Superior temporal gyrus (tissue), 1 donor: ENCODE data around the gene INPP5B.

ENCODE experiments used
- DNase-seq: peaks from one replicate; pipeline ENCODE4 v3.0.0-alpha.2; 2016; ENCODE audit errors: extremely low spot score

The INPP5B gene

DNA sequence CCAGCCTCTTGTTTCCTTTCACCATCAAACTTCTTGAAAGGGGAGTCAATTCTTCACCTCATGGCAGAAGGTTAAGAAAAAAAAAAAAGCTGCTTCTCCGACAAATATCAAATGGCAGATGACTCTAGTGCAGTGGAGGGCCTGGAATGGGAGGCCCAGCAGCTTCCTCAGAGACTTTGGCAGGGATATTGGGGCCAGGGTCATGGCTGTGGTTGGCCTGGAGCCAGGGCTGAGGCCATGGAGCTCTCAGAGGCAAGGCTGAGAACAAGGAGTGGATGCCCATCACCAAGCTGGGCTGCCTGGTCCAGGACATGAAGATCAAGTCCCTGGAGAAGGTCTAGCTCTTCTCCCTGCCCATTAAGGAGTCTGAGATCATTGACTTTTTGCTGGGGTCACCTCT lies 106.1 kb downstream of the INPP5B start:
- no peak for DNase-seq

DNA sequence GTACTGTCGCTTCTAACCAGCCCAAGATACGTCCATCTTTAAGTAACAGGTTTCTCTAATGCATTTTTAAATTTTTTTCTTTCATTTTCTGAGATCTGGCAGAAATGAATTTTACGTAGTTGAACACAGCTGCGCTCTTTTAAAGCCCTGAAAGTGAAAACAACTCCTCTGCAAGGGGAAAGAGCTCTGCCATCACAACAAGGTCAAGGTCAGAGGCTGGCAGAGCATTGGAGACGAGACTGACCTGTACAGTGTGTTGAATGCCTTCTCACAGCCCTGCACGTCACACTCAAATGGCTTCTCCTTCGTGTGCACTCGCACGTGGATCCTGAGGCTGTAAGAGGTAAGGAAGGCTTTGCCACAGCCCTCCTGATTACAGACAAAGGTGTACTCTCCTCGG lies 107.2 kb downstream of the INPP5B start:
- no peak for DNase-seq

DNA sequence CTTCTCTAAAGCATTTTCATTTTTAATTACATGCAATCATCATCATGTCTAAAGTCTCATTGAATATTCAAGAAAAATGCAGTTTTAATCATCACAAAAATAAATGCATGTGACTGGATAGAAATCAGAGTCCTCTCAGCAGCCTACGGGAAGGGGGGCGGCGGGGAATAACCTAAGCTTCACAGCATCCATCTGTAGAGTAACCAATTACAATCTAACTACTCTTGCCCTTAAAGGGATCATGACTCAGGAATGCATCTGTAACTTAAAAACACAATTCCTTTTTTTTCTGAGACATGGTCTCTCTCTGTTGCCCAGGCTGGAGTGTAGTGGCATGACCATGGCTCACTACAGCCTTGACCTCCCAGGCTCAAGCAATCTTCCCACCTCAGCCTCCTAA lies 110.1 kb downstream of the INPP5B start:
- no peak for DNase-seq

DNA sequence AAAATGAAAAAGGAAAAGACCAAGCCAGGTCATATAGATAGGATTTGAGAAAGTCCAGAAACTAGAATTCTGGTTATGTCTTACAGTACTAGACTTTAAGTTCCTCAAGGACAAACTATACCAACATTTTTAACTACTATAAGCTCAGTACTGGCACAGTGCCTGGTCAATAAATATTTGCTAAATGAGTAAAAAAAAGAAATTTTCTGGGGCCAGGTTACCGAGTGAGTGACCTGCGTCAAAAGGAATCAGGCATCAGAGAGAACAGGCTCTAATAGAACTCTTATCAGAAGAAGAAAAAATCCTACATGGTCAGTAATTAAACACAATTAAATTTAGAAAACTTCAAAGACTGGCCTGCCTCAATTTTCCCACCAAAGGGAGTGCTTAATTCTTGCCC lies 115.0 kb downstream of the INPP5B start:
- DNase-seq: no peak

DNA sequence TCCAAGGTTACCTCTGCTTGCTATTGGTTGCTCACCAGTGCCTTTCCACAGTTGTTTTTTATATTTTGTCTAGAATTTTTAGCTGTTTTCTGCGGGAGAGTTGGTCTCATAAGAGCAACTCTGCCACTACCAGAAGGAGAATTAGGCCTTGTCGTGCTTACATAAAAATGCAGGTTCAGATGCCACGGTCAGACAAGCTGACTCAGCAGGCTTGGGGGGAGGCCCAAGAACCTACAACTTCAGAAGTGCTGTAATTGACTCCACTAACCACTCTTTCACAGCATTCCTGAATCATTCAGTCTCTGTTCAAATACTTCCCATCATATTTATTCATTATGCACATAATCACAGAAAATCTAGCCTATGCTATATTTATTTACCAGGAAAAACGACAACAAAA lies 115.7 kb downstream of the INPP5B start:
- no peak for DNase-seq

DNA sequence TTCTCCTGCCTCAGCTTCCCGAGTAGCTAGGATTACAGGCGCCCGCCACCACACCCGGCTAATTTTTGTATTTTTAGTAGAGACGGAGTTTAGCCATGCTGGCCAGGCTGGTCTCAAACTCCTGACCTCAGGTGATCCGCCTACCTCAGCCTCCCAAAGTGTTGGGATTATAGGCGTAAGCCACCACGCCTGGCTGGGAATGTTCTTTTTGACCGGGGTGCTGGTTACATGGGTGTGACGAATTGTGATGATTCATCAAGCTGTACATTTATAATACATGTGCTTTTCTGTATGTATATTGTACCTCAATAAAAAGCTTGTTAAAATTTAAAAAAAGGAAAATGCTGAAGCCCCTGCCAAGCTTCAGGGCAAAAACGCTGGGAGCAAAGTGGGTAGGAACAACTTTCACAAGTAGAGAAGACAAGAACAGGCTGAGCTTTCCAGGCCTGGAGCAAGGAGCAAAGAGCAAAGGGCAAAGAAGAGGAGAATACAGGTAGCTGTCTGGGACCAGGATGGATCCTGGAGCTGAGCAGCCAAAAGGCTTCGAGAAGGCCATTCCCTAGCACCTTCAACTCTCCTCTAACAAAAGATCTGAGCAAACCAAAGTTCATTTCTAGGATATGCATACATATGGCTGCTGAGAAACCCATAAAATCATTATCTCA lies 118.3 kb downstream of the INPP5B start:
- no peak for DNase-seq

DNA sequence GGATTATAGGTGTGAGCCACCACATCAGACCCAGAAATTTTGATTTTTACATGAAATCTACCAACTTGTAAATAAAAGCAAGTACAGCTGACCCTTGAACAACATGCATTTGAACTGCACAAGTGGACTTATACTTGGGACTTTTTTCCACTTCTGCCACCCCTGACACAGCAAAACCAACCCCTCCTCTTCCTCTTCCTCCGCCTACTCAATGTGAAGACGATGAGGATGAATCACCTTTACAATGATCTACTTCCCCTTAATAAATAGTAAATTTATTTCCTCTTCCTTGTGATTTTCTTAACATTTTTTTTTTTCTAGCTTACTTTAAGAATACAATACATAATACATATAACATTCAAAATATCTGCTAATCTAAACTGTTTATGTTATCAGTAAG lies 121.3 kb downstream of the INPP5B start:
- DNase-seq: no peak

DNA sequence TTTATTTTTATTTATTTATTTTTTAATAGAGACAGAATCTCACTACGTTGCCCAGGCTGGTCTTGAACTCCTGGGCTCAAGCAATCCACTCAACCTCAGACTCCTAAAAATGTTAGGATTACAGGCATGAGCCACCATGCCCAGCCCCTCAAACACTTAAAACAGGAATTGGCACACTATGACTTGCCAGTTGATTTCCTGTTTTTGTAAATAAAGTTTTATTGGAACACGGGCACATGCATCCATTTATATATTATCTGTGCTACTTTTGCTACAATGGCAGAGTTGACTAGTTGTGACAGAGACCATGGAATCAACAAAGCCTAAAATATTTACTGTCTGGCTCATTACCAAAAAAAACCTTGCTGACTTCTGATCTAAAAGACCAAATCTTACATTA lies 122.9 kb downstream of the INPP5B start:
- DNase-seq: no peak

DNA sequence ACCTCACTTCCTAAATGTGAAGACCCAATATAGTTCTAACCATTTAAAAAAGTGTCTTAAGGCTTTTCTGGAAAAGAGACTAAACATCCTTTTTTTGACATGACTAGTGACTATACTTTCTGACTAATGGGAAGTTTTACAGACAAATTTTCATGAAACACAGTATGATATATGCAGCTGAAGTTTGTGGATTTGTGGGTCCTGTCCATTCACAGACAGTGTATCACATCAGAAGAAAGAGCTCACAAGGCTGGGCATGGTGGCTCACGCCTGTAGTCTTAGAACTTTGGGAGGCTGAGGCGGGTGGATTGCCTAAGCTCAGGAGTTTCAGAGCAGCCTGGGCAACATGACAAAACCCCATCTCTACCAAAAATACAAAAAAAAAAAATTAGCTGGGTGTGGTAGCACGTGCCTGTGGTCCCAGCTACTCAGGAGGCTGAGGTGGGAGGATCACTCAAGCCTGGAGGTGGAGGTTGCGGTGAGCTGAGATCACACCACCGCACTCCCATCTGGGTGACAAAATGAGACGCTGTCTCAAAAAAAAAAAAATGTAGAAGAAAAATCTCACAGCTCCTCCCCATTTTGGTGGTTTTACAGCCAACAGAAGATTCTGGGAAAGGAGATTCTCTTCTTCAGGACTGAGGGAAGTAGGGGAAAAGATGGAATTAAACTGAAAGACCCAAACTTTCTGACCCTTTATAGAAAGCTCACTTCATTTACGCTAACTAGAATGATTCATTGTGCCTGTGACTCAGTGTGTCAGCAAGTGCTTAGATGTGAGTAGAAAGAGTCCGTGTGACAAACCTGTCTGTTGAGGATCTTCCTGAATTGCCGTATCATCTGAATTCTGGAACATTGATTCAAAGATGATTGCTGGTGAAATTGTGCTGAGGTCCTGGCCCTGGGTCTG lies 123.7 kb downstream of the INPP5B start:
- DNase-seq: no peak

DNA sequence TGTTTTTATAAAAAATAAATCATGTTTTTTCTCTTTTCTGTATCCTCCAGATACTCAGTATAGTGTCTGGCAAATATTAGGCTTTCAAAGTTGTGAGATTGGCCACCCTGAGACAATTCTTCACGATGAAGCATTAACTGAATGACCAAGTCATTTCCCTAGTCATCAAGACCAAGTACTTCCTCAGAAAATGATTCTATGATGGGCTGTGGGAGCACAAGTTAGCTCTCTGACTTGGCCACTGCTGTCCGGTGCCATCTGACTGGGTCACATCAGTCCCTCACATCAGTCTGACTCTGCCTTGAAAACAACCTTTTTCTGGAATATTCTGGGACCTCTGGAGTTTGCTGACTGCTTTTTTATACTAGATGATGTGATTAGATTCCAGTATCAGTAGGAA lies 125.4 kb downstream of the INPP5B start:
- DNase-seq: no peak

DNA sequence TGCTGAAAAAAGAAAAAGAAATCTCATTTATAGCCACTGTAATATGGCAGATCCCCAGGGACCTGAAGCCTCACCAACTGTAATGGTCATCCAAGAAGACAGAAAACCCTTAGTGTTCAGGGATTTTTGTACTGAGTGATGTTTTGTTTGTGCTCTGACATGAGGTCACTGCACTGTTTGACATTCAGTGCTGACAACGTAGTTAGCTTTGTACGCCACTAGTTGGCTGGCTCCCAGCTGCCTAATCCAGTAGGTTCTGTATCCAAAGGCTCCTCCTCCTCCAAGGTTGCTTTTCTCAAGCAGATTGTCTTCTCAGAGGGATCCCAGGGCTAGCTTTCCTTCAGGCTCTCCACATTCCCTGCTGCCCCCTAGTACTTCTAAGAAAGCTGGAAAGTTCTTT lies 129.4 kb downstream of the INPP5B start:
- peak; percentile 86 for DNase-seq

DNA sequence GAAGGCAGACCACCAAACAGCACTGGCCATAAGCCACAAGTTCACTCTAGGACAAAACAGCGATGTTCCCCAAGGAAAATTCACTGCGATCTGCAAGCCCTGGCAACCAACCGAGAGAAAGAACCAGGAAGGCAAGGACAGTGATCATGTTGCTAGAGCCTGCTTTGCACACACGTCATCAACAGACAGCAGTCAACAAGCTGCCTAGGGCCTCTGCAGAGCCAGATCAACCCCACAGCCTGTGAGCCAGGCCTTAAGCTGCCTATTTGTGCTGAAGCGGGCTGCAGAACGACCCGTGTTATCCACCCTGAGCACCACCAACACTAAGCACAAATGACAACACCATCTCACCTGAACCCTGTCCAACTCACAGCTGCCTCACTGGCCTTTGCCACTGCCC lies 132.6 kb downstream of the INPP5B start:
- peak; percentile 75 for DNase-seq

DNA sequence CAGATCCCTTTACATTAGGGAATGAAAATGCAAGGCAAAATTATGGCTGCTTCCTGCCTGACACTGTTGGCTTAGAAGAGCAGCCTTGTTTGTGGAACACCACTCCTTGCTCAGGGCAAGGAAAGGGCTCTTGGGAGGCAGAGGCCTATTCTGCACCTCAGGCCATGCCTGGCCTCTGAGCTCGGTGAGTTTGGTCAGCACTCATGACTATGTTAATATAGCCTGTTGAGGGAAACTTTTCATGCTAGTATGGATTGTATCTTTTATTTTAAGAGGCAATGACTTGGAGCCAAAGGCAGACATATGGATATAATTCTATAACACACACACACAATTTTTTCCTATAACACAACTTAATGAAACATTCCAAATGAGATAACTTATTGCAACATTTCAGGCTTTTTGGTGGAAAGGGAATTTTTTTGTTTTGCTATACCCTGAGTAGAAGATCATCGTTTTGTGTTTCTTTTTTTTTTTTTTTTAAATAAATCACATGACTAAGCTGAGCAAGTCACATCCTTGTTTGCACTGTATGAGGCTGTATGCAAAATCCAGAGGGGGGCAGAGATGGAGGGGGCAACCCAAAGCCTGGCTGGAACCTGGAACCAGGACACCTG lies 133.2 kb downstream of the INPP5B start:
- peak; percentile 13 for DNase-seq

DNA sequence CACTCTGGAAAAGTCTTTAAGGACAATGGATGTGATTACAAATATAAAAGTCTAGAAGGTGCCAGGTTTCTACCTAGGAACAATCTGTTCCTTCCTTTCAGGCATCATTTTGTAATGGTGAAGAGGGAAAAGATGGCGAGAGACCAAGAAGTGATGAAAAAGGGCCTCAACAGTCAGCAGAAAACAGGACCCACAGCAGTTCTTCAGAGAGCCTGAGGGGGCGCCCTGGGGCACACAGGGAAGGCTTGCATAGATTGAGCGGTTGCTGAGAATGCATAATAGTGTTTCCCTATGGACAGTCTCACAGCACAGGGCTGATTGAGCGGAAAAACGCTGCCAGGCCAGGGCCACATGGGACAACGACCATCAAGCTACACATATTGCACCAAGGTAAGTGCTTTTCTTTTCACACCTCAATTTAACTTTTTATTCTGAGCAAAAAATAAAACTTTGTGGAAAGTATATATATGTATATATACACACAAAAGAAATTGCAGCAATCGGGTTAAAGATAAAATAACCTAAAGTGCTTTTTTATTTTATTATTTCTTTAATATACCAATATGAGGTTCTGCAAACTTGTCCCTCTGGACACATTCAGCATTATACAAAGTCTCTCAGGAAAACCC lies 135.7 kb downstream of the INPP5B start:
- peak; percentile 86 for DNase-seq
